Suppressor macrophage (primary cell): ENCODE data around the gene RNF39.
"Not testable (repeated sequence)": the region's sequence is repeated elsewhere in the genome, so short reads cannot be mapped to it uniquely, and the experiment has no call there.

Experiments used
- DNase-seq, 4 experiments: peaks; one replicate each; pipeline ENCODE4 v3.0.0-alpha.2; 2020 to 2022

RNF39 gene

GRCh38 chr6:30061092-30061857, 14.3 kb downstream of the RNF39 start, which contains the start of gene POLR1H:
Gene POLR1H, plus strand, starts transcription at chr6:30061265. Its CDS starts 260 bp downstream, at chr6:30061525.
- DNase-seq, result peak; percentile 95 to 98 (median 98)

GRCh38 chr6:30060606-30061091, 14.9 kb downstream of the RNF39 start:
- DNase-seq, result peak; percentile 68 to 86 (median 78)

GRCh38 chr6:30055513-30055912, 20.1 kb downstream of the RNF39 start:
- DNase-seq, result no peak

DNA sequence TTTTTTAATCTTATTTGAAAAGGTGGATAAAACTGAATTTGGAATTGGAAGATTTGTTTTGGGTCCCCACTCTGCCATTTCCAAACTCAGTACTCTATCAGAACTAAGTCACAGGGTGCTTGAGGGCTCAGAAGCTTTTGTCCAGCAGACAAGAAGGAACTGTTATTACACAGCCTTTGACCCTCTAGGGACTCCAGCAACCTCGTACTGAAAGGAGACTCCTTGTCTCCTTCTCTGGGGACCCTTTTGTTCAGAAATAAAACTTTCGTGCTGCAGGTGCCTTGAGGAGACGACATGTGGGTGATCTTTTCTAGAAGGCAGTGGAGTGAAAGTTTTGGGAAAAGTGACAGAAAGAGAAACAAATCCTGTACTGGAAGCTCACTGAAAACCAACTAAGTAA, 21.9 kb downstream of the RNF39 start:
- DNase-seq, result no peak

DNA sequence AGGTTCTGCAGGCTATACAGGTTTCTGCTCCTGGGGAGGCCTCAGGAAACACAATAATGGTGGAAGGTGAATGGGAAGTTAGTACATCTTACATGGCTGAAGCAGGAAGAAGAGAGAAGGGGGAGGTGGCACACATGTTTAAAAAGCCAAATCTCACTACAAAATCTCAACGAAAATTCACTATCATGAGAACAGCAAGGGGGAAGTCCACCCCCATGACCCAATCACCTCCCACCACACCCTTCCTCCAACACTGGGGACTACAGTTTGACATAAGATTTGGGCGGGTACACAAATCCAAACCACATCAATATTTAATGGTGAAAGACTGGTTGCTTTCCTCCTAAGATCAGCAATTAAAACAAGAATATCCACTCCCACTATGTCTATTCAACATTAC, 28.3 kb downstream of the RNF39 start:
- peak; percentile 28 to 58 (median 48) for DNase-seq

DNA sequence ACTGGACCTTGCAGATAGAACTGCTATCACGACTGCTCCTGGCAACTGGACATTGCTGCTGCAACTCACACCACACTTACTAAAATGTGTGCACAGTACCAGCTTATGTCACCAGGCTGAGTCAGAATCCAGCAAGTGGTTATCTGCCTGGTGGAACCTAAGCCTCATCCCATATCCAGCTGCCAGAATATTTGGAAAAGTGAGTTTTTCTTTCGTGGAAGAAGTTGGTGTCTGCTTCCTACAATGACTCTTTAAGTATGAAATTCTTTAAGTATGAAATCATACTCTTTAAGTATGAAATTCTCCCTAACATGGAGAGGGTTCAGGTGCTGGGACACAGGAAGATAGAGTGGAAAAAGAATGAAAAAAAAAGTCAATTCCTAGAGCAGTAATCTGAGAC, 30.9 kb downstream of the RNF39 start:
- peak in 1 of 4 experiments; percentile 14 for DNase-seq

DNA sequence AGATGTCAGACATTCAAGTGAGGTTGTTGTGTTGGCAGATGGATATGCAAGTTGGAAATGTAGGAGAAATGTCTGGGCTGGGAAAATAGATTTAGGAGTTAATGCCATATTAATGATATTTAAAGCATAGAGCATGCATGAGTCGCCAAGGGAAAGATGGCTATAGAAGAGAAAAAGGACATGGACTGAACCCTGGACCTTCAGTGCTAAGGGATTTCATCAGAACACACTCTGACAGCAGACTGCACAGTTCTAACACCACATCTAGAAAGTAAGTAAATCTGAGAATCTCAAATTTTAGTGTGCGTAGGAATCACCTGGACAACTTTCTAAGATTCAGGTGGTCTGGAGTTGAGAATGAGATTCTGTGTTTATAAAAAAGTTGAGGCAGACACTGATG, 31.8 kb downstream of the RNF39 start:
- no peak for DNase-seq

DNA sequence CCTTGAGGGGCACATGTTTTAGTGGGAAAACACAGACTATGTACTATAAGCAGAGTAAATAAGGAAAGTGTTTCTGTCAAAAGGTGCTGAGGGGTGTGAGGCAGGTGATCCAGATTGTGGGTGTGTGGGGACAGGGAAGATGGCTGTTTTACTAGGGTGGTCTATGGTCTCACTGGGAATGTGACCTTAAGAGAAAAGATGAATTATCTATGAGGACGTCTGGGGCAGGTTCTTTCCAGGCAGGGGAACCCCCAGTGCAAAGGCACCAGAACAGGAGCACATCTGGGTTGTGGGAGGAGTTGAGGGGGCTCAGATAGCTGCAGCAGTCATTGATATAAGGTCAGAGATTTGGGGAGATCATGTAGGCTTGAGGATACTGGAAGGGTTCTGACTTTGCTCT, 32.7 kb downstream of the RNF39 start:
- DNase-seq, result no peak

DNA sequence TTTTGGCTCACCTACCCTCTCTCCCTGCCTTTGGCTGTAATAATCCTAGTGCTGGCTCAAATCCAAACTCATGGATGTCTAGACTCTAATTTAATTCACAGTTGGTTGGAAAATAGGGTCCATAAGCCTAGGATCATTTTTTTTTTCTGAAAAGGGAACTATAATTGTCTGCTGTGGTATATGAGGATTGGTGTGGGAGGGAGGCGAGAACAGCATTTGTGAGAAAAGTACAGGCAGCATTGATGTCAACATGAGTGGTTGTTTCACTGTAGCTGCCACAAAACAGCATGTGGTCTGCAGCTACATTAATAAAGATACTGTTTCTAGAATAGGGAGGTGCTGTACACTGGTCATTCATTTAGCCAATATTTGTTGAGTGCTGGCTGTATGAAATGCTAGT, 33.1 kb downstream of the RNF39 start:
- peak; percentile 38 to 78 (median 72) for DNase-seq

GRCh38 chr6:30041821-30042220, 33.7 kb downstream of the RNF39 start:
- DNase-seq, result peak in 1 of 4 experiments; percentile 29

DNA sequence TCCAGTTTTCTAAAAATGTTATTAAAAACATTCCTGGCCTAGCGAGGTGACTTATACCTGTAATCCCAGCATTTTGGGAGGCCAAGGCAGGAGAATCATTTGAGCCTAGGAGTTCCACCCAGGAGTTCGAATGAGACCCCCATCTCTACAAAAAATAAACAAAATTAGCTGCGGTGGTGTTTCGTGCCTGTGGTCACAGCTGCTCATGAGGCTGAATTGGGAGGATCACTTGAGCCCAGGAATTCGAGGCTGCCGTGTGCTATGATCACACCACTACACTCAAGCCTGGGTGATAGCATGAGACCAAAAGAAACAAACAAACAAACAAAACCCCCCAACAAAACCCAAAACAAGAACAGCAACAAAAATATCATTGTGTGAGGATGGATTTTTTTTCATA, 34.3 kb downstream of the RNF39 start:
- DNase-seq, result no peak

DNA sequence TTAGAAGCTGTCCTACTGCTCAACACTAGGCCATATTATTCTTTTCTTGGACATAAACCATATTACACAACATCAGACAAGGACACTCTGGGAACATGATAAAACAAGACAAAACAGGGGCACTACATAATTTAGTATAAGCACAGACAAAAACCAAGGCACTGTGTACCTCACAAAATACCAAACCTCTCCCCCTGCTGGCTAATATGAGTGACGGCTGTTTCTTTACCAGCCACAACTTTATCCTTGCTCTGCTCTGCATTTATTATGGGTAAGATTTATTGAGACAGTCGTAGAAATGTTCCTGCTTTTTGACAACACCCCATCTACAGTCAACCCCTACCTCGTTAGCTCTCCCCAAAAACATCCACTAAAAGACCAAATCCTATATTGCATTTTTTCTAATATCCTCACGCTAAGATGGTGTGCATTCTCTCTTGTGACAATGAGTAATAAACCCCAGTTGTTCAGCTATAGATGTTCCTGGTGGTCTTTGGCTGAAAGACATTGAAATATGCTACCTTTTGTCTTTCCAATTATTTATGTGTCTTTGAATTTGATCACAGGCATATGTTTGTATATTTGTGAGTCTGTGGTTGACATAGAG, 38.3 kb downstream of the RNF39 start:
- peak in 3 of 4 experiments; percentile 24 to 59 (median 49) for DNase-seq

DNA sequence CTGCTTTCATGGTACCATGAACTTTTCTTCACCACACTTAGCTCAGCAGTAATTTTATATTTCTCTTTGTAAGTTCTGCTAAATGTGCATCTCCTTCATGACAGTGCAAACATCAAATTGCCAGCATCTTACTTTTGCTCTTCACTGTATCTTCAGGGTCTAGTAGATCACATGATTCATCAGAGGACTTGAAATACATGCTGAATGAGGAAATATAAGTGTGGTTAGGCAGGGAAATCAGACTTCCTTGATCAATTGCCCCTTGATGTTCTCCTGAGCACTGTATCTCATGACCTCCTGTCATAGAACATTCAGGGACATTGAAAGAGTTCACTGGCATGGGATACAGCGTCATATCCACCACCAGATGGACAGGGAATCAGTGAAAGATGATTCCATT, 39.8 kb downstream of the RNF39 start:
- peak; percentile 22 to 62 (median 30) for DNase-seq

DNA sequence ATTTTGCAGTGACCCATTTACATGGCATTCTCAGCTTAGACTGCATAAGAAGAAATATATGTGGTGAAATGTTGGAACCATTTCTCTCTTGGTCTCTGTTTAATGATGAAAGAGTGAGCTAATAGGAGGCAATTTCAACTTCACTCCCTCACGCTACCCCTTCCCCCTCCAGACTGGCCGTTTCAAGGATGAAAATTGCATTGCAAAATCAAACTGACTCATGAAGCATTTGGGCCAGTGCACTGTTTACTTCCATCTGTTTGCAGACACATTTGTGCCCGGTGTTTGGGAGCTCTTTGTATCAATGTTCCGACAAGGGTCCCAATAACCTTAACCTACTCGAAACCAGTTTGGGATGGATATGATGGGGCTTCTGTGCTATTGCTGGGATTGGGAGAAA, 42.1 kb downstream of the RNF39 start:
- DNase-seq, result peak; percentile 54 to 85 (median 78)

DNA sequence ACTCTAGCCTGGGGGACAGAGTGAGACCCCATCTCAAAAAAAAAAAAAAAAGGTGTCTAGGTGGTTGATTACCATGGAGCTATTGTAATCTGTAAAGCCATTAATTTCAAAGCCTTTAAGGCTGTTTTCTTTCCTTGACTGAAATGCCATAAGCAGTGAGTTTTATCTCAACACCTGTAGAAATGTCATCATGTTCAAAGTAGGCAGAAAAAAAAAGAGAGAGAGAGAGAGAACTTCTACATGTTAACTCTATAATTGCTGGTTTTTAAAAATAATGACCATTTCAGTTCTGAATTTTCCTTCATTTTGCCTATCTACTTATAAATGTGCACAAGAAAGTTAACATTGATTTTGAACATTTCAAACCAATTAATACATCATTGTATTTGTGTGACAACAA, 44.2 kb downstream of the RNF39 start:
- no peak for DNase-seq

DNA sequence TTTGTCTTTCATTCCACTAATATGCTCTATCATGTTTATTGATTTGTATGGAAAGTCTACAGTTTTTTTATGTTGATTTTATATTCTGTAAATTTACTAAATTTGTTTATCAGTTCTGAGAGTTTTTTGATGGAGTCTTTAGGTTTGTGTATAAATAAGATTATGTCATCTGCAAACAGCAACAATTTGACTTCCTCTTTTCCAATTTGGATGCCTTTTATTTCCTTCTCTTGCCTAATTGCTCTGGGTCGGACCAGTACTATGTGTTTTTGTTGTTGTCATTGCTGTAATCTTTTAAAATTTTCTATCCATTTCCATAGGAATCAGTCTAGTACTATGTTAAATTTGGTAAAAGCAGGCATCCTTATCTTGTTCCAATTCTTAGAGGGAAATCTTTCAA, 46.0 kb downstream of the RNF39 start:
- DNase-seq, result peak in 2 of 4 experiments; percentile 52 to 54

DNA sequence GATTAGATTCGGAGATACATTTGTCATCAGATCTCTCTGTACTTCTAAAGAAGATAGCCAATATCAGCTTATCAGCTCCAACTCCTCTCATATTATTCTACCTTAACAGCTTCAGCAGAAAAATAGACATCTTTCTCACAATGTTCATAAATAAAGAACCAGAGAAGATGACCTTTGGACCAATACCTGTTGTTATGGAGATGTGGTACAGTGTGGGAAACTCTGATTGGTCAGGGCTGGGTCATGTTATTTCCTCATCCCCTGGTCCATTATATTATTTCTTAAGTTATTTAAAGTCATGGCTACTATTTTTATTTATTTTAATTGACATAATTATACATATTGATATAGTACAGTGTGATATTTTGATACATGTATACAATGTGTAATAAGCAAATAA, 50.4 kb downstream of the RNF39 start:
- no peak for DNase-seq

GRCh38 chr6:30022712-30023111, 52.9 kb downstream of the RNF39 start:
- not testable (repeated sequence) for DNase-seq

- no peak for DNase-seq
Observed at GRCh38 chr6:30022189-30022588, 53.4 kb downstream of the RNF39 start.

DNA sequence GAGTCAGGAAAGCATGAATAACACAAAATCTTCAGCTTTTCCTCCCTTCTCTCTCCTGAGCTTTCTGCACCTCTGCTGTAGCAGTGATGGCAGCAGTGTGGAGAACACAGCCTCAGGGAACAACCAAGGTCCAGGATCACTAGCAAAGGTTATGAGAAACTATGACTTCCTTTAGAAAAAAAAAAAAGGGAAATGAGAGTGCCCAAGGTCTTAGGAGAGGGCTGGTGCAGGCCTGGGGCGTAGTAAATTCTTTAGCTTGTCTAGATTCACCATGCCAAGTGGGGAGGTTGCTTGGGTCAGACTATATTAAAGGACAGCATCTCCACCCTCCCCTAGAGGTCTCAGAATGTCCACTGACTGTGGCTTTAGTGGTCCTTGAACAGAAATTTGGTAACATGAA, 54.9 kb downstream of the RNF39 start:
- DNase-seq, result peak in 3 of 4 experiments; percentile 28 to 51 (median 34)
